Sigmoid colon (tissue), 7 donors: ENCODE measurements around the gene DTNA. TPM values are rescaled to one million over a fixed set of nuclear protein-coding genes. Genes with fewer than 3 reads are reported as not detected.
"Not testable (repeated sequence)": the region's sequence is repeated elsewhere in the genome, so short reads cannot be mapped to it uniquely, and the experiment has no call there.

ENCODE experiments used
- DNase-seq: peaks from one replicate; pipeline ENCODE4 v3.0.0-alpha.2; 2019
- H3K27ac ChIP-seq, 4 donors: fragments of 200-600 bp; sonication (generic); one replicate each; pipeline ENCODE4 v1.5.1; 2016 to 2019; ENCODE audit warnings: mild to moderate bottlenecking in 1 of 4
- H3K27me3 ChIP-seq, 3 donors: fragments of 200-600 bp; sonication (generic); one replicate each; pipeline ENCODE4 v1.5.1; 2019; ENCODE audit warnings: mild to moderate bottlenecking in 1 of 3
- H3K36me3 ChIP-seq, 4 donors: fragments of 200-600 bp; sonication (generic); one replicate each; pipeline ENCODE4 v1.5.1; 2016 to 2019
- H3K4me1 ChIP-seq, 4 donors: fragments of 200-600 bp; sonication (generic); one replicate each; pipeline ENCODE4 v1.5.1; 2017 to 2019
- H3K4me3 ChIP-seq, 4 donors: fragments of 200-600 bp; sonication (generic); one replicate each; pipeline ENCODE4 v1.5.1; 2017 to 2019; ENCODE audit warnings: mild to moderate bottlenecking in 2 of 4, moderate library complexity in 1 of 4
- H3K9me3 ChIP-seq, 4 donors: fragments of 200-600 bp in 3 of 4; sonication (generic) in 3 of 4; one replicate each; pipeline versions ENCODE4 v1.5.1 to v1.6.1; 2013 to 2019
- EP300 ChIP-seq, 4 donors: sonication (generic); formaldehyde crosslinking; IDR thresholded peaks; one replicate each; pipeline ENCODE4 v1.6.1; 2017; ENCODE audit warnings: antibody characterized with exemption in 4 of 4
- POLR2A ChIP-seq, 2 donors: fragments of 450-650 bp; IDR thresholded peaks; one replicate each; pipeline ENCODE4 v1.6.1; 2016; ENCODE audit warnings: antibody characterized with exemption in 2 of 2, mild to moderate bottlenecking in 2 of 2, moderate library complexity in 2 of 2
- POLR2AphosphoS5 ChIP-seq, 4 donors: sonication (generic); formaldehyde crosslinking; IDR thresholded peaks; one replicate each; pipeline ENCODE4 v1.6.1; 2017; ENCODE audit warnings: antibody characterized with exemption in 4 of 4
- WGBS, 2 donors: extraction: QIAGEN DNeasy Blood & Tissue Kit; methylation state at CpG; one replicate each; pipeline ENCODE4 v1.1.7; 2013; 5-methylcytosine and 5-hydroxymethylcytosine counted together
- intact Hi-C: fragments of 100-400 bp; cut with DNase I; formaldehyde crosslinking; loops from one replicate; pipeline ENCODE4 v1.15.1; 2023
- polyA plus RNA-seq, 3 donors: library from polyadenylated mRNA; stranded (reverse); fragments of 200-250 nt; gene quantifications; one replicate each; pipeline ENCODE4 v1.2.3, GENCODE V29; 2013
- total RNA-seq, 4 donors: library from RNA; depleted of rRNA; stranded (reverse); fragments of >200 nt; gene quantifications; one replicate each; pipeline ENCODE4 v1.1.0, GENCODE V29; 2016
- TF ChIP-seq, protein P1 (sequence below), 4 experiments: fragments of 450-650 bp in 3 of 4; fragments of 200-600 bp in 1 of 4; IDR thresholded peaks; one replicate each; pipeline ENCODE4 v1.5.1; 2016 to 2019; ENCODE audit warnings: antibody characterized with exemption in 4 of 4, mild to moderate bottlenecking in 3 of 4, moderate library complexity in 2 of 4
- donor health status: healthy with polysubstance abuse.
- donor health status: Bipolar disorder and iron deficiency.
- donor health status: healthy.

DTNA gene
- total and polyA plus RNA-seq, 7 donors, result 1.4 to 140 (median 71.9) TPM

DNA sequence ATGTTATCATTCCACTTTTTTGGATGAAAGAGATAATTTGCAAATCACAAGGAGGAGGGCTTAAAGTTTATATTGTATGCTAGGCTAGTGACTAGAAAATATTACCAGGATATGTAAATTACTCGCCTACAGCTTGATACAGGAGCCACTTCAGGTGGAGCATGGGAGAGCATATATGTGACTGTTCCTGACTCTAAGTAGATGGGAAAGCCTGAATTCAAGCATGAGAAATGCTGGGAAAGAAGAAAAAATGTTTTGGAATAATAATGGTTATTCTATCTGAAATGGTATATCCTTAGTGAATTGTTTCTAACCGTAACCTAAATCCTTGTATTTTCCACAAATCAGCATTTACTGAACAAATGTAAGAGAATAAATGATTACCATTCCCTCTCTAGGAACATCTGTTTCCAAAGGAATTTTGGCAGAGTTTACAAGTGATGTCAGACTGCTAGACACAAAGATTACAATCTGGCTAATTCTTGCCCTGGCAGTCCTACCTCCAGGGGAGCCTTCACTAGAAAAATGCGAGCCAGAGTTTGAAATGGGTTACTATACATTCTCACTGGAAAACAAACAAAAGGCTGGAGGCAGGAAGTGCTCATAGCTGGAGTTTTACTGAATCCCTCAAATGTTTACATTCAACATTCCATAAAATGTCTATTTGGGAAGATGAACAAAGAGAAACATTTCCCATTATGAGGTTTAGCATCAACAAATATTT, 201.7 kb downstream of the DTNA start:
- 61 to 70% methylated on average over 3 of the region's 3 CpGs for WGBS, 2 donors
- H3K4me3 ChIP-seq, result no peak overlapping the region
- peaks cover 0 to 4% (median 0%) of the 10 kb centered on the region in 4 donors for H3K4me1 ChIP-seq
- no peak for DNase-seq
- no peaks in the 10 kb centered on the region for H3K36me3 ChIP-seq
- intact Hi-C loops, result no loop called here
- H3K27me3 ChIP-seq, result no peaks in the 10 kb centered on the region
- no peaks in the 10 kb centered on the region for H3K9me3 ChIP-seq
- no peak overlapping the region for H3K27ac ChIP-seq
- TF ChIP-seq POLR2A (IDR thresholded peaks at IDR 0.05), result no peak
- no peak for TF ChIP-seq POLR2AphosphoS5 (IDR thresholded peaks at IDR 0.05)
- TF ChIP-seq, protein P1, sequence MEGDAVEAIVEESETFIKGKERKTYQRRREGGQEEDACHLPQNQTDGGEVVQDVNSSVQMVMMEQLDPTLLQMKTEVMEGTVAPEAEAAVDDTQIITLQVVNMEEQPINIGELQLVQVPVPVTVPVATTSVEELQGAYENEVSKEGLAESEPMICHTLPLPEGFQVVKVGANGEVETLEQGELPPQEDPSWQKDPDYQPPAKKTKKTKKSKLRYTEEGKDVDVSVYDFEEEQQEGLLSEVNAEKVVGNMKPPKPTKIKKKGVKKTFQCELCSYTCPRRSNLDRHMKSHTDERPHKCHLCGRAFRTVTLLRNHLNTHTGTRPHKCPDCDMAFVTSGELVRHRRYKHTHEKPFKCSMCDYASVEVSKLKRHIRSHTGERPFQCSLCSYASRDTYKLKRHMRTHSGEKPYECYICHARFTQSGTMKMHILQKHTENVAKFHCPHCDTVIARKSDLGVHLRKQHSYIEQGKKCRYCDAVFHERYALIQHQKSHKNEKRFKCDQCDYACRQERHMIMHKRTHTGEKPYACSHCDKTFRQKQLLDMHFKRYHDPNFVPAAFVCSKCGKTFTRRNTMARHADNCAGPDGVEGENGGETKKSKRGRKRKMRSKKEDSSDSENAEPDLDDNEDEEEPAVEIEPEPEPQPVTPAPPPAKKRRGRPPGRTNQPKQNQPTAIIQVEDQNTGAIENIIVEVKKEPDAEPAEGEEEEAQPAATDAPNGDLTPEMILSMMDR (IDR thresholded peaks at IDR 0.05), result no peak
- no peak for TF ChIP-seq EP300 (IDR thresholded peaks at IDR 0.05)

DNA sequence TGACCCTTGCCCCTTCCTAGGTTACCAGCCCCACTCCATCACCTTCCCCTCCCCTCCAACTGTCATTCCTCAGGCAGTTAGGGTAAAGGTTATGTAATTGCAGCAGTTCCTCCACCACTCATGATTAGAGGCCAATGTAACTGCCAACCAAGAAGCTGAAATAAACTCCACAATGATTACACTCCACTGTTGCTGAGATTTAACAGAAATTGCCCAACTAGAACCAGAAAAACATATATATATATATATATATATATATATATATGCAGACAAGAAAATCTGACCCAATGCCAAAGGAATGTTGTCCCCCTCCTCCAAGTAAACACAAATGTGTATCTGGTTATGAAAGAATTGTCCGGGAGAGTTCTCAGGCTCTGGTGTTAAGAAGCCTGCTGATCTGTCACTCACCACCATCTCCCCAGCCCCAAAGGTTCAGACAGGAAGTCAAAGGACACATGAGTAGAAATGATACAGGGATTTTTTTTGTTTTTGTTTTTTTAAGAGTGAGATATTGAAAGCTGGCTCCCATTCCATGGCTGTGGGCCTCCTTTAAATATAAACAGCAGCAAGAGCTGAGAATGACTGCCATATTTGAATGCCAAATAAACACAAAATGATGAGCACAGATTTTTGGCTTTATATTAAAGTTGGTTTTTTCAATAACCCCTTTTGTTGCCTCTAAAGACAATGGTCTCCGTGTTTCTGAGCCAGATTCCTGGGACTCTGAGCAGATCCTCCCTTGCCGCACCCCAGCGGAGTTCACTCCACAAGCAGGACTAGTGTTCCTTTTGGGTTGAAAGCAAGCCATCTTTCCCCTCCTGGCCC, 204.0 kb downstream of the DTNA start:
- Histone ChIP-seq H3K9me3 (no peaks in the 10 kb centered on the region), H3K4me3 (no peak overlapping the region), H3K36me3 (no peaks in the 10 kb centered on the region), H3K4me1 (peaks cover 0 to 4% (median 0%) of the 10 kb centered on the region in 4 donors), H3K27ac (no peak overlapping the region), H3K27me3 (no peaks in the 10 kb centered on the region)
- DNase-seq, result no peak
- intact Hi-C loops, result no loop called here
- TF ChIP-seq, protein P1 (IDR thresholded peaks at IDR 0.05), result no peak
- no peak for TF ChIP-seq EP300 (IDR thresholded peaks at IDR 0.05)
- TF ChIP-seq POLR2AphosphoS5 (IDR thresholded peaks at IDR 0.05), result no peak
- no peak for TF ChIP-seq POLR2A (IDR thresholded peaks at IDR 0.05)
- 69 to 81% methylated on average over 4 of the region's 4 CpGs for WGBS, 2 donors

DNA sequence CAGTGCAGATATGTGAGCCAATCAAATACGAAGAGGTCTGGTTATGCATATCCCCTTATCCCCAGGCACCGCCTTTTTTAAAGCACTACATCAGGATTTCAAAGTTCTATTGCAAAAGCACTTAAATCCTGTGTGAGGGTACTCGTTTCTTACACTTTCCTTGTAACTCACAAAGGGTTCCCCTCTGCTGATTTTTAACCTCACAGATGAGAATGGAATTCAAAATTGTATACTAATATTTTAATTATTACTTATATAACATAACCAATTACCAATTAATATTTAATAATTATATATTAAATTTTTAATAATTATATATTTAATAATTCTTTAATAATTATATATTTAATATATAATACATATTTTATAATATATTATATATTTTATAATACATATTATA, 204.9 kb downstream of the DTNA start:
- Histone ChIP-seq H3K36me3 (no peaks in the 10 kb centered on the region), H3K27ac (no peak overlapping the region), H3K9me3 (no peaks in the 10 kb centered on the region), H3K4me1 (peaks cover 0 to 4% (median 0%) of the 10 kb centered on the region in 4 donors), H3K27me3 (no peaks in the 10 kb centered on the region), H3K4me3 (no peak overlapping the region)
- intact Hi-C loops, result no loop called here
- TF ChIP-seq POLR2AphosphoS5 (IDR thresholded peaks at IDR 0.05) (no peak), POLR2A (IDR thresholded peaks at IDR 0.05) (no peak), EP300 (IDR thresholded peaks at IDR 0.05) (no peak)
- TF ChIP-seq, protein P1 (IDR thresholded peaks at IDR 0.05), result no peak
- no peak for DNase-seq
- WGBS, 2 donors, result 74 to 89% methylated on average over 3 of the region's 3 CpGs

DNA sequence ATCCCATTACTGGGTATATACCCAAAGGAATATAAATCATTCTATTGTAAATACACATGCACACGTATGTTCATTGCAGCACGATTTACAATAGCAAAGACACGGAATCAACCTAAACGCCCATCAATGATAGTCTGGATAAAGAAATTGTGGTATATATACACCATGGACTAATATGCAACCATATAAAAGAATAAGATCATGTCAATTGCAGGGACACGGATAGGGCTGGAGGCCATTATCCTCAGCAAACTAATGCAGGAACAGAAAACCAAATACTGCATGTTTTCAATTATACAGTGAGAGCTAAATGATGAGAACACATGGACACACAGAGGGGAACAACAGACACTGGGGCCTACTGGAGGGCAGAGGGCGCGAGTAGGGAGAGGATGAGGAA, 206.4 kb downstream of the DTNA start:
- H3K4me3 ChIP-seq, intact Hi-C loops, H3K9me3 ChIP-seq, DNase-seq, H3K27me3 ChIP-seq, H3K27ac ChIP-seq, H3K36me3 ChIP-seq, H3K4me1 ChIP-seq: not testable (repeated sequence)
- WGBS, 2 donors, result 97% methylated on average over 7 of the region's 7 CpGs

DNA sequence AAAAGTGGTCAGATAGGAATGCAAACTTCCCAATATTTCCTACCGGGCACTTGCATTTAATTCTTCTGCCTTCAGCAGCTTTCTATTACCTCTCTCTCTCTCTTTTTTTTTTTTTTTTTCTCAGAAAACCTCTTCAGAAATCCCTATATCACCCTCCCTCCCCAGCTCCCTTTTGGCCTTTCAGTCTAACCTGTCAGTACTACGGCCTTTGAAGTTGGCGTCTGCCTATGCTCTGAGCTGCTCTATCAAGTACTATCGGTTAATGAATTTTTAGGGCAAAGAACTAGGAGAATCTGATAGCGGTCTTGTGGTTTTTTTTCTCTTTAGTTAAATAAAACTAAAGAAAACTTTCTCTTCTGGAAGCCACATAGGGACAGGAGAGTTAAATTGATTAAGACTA, 208.8 kb downstream of the DTNA start:
- Histone ChIP-seq H3K9me3 (no peaks in the 10 kb centered on the region), H3K27me3 (no peaks in the 10 kb centered on the region), H3K27ac (no peak overlapping the region), H3K4me1 (no peaks in the 10 kb centered on the region), H3K36me3 (no peaks in the 10 kb centered on the region), H3K4me3 (no peak overlapping the region)
- intact Hi-C loops, result no loop called here
- DNase-seq, result no peak
- 91 to 94% methylated on average over 5 of the region's 5 CpGs for WGBS, 2 donors
- no peak for TF ChIP-seq EP300 (IDR thresholded peaks at IDR 0.05)
- no peak for TF ChIP-seq POLR2A (IDR thresholded peaks at IDR 0.05)
- TF ChIP-seq, protein P1 (IDR thresholded peaks at IDR 0.05), result no peak
- no peak for TF ChIP-seq POLR2AphosphoS5 (IDR thresholded peaks at IDR 0.05)
